ENCODE results near the gene PLSCR5.

PLSCR5 gene

GRCh38 chr3:146585156-146585555 is 20.0 kb downstream of the PLSCR5 start:
- DNase-seq (ENCODE audit: low read depth) = peak; percentile 2

DNA sequence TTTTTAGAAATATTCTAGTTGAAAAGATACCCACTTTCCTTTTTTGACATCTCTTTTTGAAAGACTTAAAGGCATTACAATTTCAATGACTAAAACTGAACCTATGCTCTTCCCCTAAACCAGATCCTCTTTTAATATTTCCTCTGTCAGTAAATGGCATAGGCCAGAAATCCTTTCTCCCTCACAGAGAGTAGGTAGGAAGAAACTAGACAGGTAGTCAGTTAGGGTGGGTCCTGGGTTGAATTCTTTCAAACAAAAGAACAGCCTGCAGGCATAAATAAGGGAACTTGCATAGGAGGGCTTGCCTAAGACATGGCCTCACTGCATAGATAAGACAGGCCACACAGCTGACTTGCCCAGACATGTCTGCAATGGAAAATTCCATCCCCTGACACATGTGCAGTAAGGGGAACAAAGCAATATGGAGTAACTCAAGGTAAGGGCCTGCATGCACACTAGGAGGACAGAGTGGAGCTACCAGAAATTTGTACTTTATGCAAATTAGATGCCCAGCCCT is 23.1 kb downstream of the PLSCR5 start:
- peak; percentile 16 for DNase-seq (ENCODE audit: low read depth)

GRCh38 chr3:146581080-146581601 is 24.0 kb downstream of the PLSCR5 start:
- no peak for DNase-seq (ENCODE audit: low read depth)

DNA sequence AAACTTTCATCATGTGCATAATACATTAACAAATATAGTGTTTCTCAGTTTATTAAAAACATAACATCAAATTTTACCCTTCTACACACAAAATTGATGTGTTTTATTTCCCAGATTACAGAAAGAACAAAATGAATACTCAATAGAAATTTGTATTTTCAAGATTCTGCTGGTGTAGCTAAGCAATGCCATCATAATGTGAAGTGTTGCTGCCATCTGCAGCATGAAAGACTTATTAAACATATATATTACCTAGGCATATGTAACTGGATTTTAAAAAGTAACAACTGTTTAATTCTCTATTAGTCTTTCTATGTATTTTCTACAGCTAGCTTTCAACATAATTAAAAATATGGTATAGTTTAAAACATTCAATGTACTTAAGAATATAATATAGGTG is 27.5 kb downstream of the PLSCR5 start:
- DNase-seq (ENCODE audit: low read depth) = peak; percentile 58

- no peak for DNase-seq (ENCODE audit: low read depth)
Observed at GRCh38 chr3:146575636-146576035, 29.5 kb downstream of the PLSCR5 start.

DNA sequence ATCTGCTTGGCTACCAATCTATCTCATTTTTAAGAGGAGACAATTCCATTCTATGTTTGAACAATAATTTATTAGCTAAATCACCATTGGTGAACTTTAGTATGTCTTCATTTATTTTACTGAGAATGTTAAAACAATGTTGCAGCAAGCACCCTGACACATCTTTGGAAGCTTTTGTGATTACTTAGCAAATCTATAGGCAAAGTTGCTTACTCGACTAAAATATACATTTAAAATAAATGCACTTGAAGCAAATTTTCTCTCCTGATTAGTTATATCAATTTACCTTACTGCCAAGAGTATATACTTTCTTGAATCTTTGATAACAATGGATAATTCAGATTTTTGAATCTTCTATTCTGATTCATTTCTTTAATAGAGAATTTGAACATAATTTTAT is 31.0 kb downstream of the PLSCR5 start:
- DNase-seq (ENCODE audit: low read depth) = no peak

DNA sequence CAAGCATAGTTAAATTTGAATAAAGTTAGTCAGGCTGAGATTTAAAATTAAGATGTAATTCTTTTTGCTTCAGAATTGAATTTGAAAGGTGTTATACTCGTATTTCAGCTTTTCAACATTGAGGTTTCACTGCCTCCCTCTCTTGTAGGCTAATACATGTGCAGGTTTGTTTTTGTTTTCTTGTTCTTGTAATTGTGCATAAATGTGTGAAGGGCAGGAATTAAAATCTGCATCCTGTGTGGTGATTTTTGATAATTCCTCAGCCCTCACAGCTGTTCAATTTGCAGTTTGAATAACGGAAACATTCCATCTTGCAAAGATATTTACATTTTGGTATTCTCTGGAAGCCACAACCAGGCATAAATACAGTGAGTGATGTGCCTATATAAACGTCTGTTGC is 35.8 kb downstream of the PLSCR5 start:
- no peak for DNase-seq (ENCODE audit: low read depth)

DNA sequence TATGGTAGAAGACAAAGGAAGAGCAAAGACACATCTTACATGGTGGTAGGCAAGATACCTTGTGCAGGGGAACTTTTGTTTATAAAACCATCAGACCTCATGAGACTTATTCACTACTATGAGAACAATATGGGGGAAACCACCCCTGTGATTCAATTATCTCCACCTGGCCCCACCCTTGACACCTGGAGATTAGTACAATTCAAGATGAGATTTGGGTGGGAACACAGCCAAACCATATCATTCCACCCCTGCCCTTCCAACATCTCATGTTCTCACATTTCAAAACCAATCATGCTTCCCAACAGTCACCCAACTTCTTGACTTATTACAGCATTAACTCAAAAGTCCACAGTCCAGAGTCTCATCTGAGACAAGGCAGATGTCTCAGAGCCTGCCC is 39.0 kb downstream of the PLSCR5 start:
- no peak for DNase-seq (ENCODE audit: low read depth)

DNA sequence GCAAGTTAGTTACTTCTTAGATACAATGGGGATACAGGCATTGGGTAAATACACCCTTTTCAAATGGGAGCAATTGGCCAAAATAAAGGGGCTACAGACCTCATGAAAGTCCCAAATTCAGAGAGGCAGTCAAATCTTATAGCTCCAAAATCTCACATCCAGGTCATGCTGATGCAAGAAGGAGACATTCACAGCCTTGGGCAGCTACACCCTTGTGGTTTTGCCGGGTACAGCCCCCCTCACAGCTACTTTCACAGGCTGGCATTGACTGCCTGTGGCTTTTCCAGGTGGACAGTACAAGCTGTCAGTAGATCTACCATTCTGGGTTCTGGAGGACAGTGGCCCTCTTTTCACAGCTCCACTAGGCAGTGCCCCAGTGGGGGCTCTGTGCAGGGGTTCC is 43.3 kb downstream of the PLSCR5 start:
- no peak for DNase-seq (ENCODE audit: low read depth)

DNA sequence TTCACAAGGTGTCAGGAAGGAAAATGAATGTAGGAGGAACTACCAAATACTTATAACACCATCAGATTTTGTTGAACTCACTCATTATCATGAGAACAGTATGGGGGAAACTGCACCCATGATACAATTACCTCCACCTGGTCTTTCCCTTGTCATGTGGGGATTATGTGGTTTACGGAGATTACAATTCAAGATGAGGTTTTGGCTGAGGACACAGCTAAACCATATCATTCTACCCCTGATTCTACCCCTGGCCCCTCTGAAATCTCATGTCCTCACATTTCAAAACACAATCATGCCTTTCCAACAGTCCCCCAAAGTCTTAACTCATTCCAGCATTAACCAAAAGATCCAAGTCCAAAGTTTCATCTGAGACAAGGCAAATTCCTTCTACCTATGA is 43.7 kb downstream of the PLSCR5 start:
- DNase-seq (ENCODE audit: low read depth) = no peak

DNA sequence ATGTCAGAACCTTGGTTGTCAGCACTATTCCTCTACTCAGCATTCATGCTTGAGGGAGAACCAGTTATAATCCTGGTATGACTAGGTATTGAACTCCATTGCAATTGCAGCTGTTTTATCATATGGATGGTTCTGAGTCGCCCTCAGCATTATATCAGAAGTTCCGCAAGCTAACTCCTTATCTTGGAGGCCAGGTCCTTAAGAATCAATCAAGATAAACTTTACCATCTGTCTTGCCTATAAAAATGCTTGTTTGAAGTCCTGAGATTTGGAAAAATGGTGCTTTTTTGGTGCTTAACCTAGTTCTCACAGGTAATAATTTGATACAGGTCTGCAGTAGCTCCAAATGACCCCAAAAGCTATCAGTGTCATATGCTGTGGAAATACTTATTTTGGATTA is 44.5 kb downstream of the PLSCR5 start:
- no peak for DNase-seq (ENCODE audit: low read depth)

GRCh38 chr3:146559388-146559787 is 45.8 kb downstream of the PLSCR5 start:
- DNase-seq (ENCODE audit: low read depth) = no peak

- DNase-seq (ENCODE audit: low read depth) = no peak
Observed at GRCh38 chr3:146558781-146559180, 46.4 kb downstream of the PLSCR5 start.

GRCh38 chr3:146557745-146558144 is 47.4 kb downstream of the PLSCR5 start:
- no peak for DNase-seq (ENCODE audit: low read depth)

DNA sequence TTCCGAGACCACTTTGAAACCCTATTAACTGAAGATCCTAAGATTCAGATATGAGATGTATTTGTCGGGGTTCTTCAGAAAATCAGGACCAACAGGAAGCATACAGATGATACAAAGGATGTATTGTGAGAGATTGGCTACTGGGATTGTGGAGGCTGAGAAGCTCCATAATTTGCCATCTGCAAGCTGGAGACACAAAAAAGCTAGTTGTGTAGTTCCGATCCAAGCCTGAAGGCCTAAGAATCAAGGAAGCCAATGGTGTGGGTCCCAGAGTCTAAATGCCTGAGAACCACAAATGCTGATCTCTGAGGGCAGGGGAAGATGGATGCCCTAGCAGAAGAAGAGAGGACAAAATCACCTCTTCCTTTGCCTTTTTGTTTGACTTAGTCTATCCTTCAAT is 49.8 kb downstream of the PLSCR5 start:
- no peak for DNase-seq (ENCODE audit: low read depth)

- peak; percentile 9 for DNase-seq (ENCODE audit: low read depth)
Observed at GRCh38 chr3:146554151-146554760, 50.9 kb downstream of the PLSCR5 start.

DNA sequence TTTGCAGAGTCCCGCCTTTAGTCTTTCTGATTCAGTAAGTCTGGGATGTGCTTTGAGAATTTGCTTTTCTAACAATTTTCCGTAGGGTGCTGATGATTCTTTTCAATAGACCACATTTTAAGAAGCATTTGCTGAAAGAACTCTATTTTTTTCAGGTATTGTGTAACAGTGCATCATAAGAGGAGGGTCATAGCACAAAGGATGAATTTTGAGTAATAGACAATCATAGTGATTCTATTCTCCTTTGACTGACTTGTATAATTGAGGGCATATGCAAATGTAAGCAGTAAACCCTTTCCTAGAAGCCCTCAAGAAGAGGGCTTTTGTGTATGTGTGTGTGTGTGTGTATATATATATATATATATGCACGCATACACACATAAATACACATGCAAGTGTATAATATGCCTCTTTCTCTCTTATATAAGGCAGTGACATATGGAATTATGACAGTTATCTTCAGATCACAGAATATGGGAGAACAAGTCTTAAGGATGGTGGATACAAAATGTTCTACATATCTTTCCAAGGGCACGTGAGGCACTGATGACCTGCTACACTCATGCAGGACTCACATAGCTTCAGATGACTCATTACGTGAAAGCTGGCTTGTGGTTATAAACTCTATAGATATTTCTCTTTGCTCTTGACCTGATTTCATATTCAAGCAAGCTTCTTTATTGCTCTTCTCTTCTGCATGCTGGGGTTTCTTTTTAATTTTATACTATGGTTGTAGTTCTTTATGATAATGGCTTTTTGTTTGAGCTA is 54.2 kb downstream of the PLSCR5 start:
- peak; percentile 84 for DNase-seq (ENCODE audit: low read depth)

- DNase-seq (ENCODE audit: low read depth) = no peak
Observed at GRCh38 chr3:146550070-146550615, 55.0 kb downstream of the PLSCR5 start.

DNA sequence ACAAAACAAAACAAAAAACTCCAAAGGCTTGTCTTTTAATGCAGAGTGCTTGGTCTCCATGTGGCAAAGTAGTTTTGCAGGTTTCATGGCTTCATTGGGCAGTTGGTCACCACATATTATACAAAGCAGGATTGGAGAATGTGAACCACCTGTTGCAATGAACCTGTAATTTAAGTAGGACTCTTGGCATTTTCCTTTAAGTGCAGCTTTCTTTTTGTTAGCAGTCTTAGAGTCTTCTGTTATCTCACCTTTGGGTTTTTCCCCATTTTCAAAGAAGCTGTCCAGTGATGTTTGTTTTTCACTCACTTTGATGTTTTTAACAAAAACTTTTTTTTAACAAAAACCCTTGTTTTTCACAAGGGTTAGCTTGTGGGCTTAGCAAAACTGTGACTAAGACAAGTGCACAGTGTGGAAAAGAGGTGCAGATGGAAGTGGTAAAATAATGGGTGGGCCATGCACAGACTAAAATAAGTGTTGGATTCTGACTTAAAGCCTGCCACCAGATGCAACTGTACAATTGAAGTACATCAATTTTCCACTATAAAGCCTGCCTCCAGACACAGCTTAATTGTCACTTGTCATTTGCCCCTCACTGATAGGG is 57.8 kb downstream of the PLSCR5 start:
- DNase-seq (ENCODE audit: low read depth) = no peak

- DNase-seq (ENCODE audit: low read depth) = no peak
Observed at GRCh38 chr3:146546366-146546965, 58.7 kb downstream of the PLSCR5 start.

DNA sequence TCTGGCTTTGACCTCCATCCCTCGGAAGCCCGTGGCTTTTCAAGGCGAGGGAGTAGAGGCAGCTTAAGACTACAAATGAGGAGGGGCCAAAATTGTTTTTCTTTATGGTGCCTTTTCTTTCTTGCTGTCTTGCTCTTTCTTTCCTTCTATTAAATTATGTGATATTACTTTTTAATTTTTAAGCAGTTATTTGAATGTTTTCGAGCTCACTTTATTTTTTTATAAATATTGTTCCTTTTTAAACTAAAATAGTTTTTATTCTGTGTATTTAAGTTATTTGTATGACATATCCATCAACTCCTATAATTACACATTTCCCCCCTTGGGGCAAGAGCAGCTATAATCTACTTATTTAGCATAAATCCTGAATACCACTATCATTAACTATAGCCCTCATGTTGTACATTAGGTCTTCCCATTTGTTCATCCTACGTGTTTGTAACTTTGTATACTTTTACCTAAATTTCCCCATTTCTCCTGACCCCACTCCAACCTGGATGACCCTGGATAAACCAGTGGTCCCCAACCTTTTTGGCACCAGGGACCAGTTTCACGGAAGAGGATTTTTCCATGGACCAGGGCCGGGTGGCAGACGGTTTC is 60.1 kb downstream of the PLSCR5 start:
- DNase-seq (ENCODE audit: low read depth) = no peak
